K562 (cell line): ENCODE results near the gene PSAP. TPM values are rescaled to one million over a fixed set of nuclear protein-coding genes. Genes with fewer than 3 reads are reported as not detected.

Source experiments
- AFF1 ChIP-seq, 2 experiments: fragments of 450-650 bp; IDR thresholded peaks; 2 replicates each; pipeline ENCODE4 v1.6.1; 2018; ENCODE audit warnings: mild to moderate bottlenecking in 2 of 2, low read depth in 1 of 2; ENCODE audit not compliant: partially characterized antibody in 2 of 2
- CHAMP1 ChIP-seq: fragments of 450-650 bp; IDR thresholded peaks from 2 replicates; pipeline ENCODE4 v1.6.1; 2016; ENCODE audit warnings: mild to moderate bottlenecking
- CSDE1 ChIP-seq, 2 experiments: fragments of 450-650 bp; IDR thresholded peaks; 2 replicates each; pipeline ENCODE4 v1.6.1; 2016; ENCODE audit warnings: mild to moderate bottlenecking in 1 of 2
- DMBX1 ChIP-seq: fragments of 250-450 bp; sonication (Bioruptor Pico); IDR thresholded peaks from 2 replicates; pipeline ENCODE4 v1.8.0; 2022; ENCODE audit warnings: inconsistent platforms, mild to moderate bottlenecking, moderate library complexity, borderline replicate concordance
- EP300 ChIP-seq: IDR thresholded peaks from 2 replicates; pipeline ENCODE4 v1.6.1; 2012; ENCODE audit warnings: low read length, improper control_type of control experiment
- ETV1 ChIP-seq: fragments of 450-650 bp; conservative IDR thresholded peaks from 2 replicates; pipeline ENCODE4 v1.6.1; 2016; ENCODE audit warnings: missing genetic modification characterization, control low read depth, low read depth, missing compliant biosample characterization
- IRF2 ChIP-seq: sonication (generic); formaldehyde crosslinking; IDR thresholded peaks from 2 replicates; pipeline ENCODE4 v1.8.1; 2022; ENCODE audit warnings: mild to moderate bottlenecking, missing genetic modification reagents
- MTA1 ChIP-seq: fragments of 450-650 bp; IDR thresholded peaks from 2 replicates; pipeline ENCODE4 v1.6.1; 2017; ENCODE audit warnings: borderline replicate concordance
- NELFE ChIP-seq: IDR thresholded peaks from 2 replicates; pipeline ENCODE4 v1.6.1; 2011; ENCODE audit warnings: mild to moderate bottlenecking; ENCODE audit not compliant: insufficient read depth, insufficient read length
- NONO ChIP-seq, 2 experiments: fragments of 200-400 bp in 1 of 2; fragments of 450-650 bp in 1 of 2; formaldehyde crosslinking in 1 of 2; IDR thresholded peaks; 2 replicates each; pipeline ENCODE4 v1.6.1; 2017; ENCODE audit warnings: low read depth in 2 of 2, mild to moderate bottlenecking in 2 of 2, moderate library complexity in 2 of 2, low read length in 1 of 2
- STAT5A ChIP-seq: IDR thresholded peaks from 2 replicates; pipeline ENCODE4 v1.6.1; 2012; ENCODE audit warnings: low read length, inconsistent platforms, borderline replicate concordance
- TAF7 ChIP-seq: fragments of 450-650 bp; IDR thresholded peaks from 2 replicates; pipeline ENCODE4 v1.6.1; 2016; ENCODE audit warnings: missing genetic modification characterization, missing compliant biosample characterization
- ZNF165 ChIP-seq: fragments of 250-450 bp; sonication (Bioruptor Pico); IDR thresholded peaks from 2 replicates; pipeline ENCODE4 v1.4.0; 2020; ENCODE audit warnings: borderline replicate concordance
- ZNF592 ChIP-seq: fragments of 450-650 bp; IDR thresholded peaks from 2 replicates; pipeline ENCODE4 v1.6.1; 2017; ENCODE audit warnings: antibody characterized with exemption, mild to moderate bottlenecking
- ZNF76 ChIP-seq: fragments of 250-450 bp; sonication (Bioruptor Pico); IDR thresholded peaks from 2 replicates; pipeline ENCODE4 v1.4.0; 2020; ENCODE audit warnings: mild to moderate bottlenecking, moderate library complexity, borderline replicate concordance
- polyA plus RNA-seq, 8 experiments: library from polyadenylated mRNA; depleted of rRNA in 4 of 8; stranded (reverse) in 5 of 8; unstranded in 3 of 8; fragments of >200 nt; fragmentation: Nextera tagmentation in 2 of 8; fragmentation: Illumina TruSeq in 1 of 8; extraction: Ambion mirVana in 2 of 8; extraction: Trizol in 1 of 8; gene quantifications; 2 replicates each; pipeline versions ENCODE4 v1.2.1 to v1.2.3, GENCODE V29; 2011 to 2014; ENCODE audit warnings: inconsistent platforms in 1 of 8, missing spikeins in 1 of 8
- total RNA-seq, 7 experiments: library from RNA; depleted of rRNA in 6 of 7; stranded (reverse); fragments of >200 nt in 6 of 7; fragmentation: Illumina TruSeq in 2 of 7; extraction: Trizol in 2 of 7; gene quantifications; 2 replicates each; pipeline versions ENCODE4 v1.2.1 to v1.2.3, GENCODE V29; 2011 to 2021; ENCODE audit warnings: low replicate concordance in 1 of 7

PSAP gene
- total and polyA plus RNA-seq, 9 of the 15 experiments (the other 6 are each of a cell fraction or from before 2014, with no cell fraction given): 245 to 700 (median 429) TPM

DNA sequence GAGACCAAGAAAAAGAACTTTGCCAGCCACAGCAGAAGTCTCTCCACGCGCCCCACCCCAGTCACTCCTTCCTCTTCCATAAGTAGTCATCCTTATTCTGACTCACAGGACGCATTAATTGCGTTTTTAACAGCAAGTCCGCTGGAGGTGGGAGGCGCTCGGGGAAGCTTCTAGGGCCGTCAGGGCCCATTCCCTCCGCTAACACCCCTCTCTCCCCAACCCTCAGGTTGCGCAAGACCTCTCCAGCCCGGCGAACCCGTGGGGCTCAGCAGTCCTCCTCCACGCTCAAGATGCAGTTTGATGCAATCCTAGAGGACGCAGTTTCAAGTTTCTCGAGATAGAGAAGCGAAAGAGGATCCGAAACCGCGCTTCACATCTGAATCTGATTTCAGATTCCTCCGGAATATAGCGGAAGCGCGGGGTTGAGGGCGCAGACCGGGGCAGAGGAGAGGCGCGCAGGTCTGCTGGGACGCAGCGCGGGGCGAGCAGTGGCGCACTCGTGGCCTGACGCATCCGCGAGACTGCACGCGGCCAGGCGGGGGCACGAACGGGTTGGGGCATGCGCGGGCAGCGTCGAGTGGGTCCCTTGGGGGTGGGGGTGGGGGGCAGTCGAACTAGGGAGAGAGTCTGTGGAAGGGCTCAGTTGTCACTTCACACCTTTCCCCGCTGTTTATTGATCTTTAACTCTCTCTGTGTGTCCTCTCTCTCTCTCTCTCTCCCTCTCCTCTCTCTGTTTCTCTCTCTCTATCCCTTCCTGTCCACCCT is 37.8 kb upstream of the PSAP start (continued):
- TF ChIP-seq CSDE1 (IDR thresholded peaks at IDR 0.05) (no peak), STAT5A (no peak), ETV1 (tag) (peak; percentile 55; the same call in 1 of the 2 replicates), ZNF76 (CRISPR knock-in tag) (0 out of 2 replicates have a peak, but pooled peaks have one; percentile 16), NONO (IDR thresholded peaks at IDR 0.05; ENCODE audit: low read depth in 2 of 2, low read length in 1 of 2) (no peak), EP300 (0 out of 2 replicates have a peak, but pooled peaks have one; percentile 22), ZNF165 (CRISPR knock-in tag) (no peak), CHAMP1 (no peak), MTA1 (0 out of 2 replicates have a peak, but pooled peaks have one; percentile 63), IRF2 (no peak; the same call in 1 of the 2 replicates), ZNF592 (peak; percentile 81), NELFE (no peak), TAF7 (tag) (peak; percentile 7; the same call in 1 of the 2 replicates), DMBX1 (CRISPR knock-in tag) (no peak; the same call in 1 of the 2 replicates), AFF1 (IDR thresholded peaks at IDR 0.05; ENCODE audit: low read depth in 1 of 2, partially characterized antibody in 2 of 2) (no peak)
